ENCODE measurements around the gene ATP6V0A1. TPM values are rescaled to one million over a fixed set of nuclear protein-coding genes. Genes with fewer than 3 reads are reported as not detected.
"Not testable (repeated sequence)": the region's sequence is repeated elsewhere in the genome, so short reads cannot be mapped to it uniquely, and the experiment has no call there.

ATP6V0A1 gene
- total and polyA plus RNA-seq, 5 donors, result 33.4 to 57.7 (median 45.2) TPM

- intact Hi-C loops (cut with DNase I), result loop anchor here in 1 of 4 donors (10.0 kb wide), 1 partner anchor 86 kb away; no protein-coding TSS in a partner anchor
- no peak overlapping the region for H3K4me3 ChIP-seq (ENCODE audit: low read length)
- H3K4me1 ChIP-seq (ENCODE audit: control insufficient read depth, insufficient read depth, low read length), result no peaks in the 10 kb centered on the region
- ATAC-seq (no peak), DNase-seq (peak in 1 of 3 donors; percentile 66)
- no peak overlapping the region for H3K27ac ChIP-seq (ENCODE audit: low read length)
- 87% methylated on average over 9 of the region's 9 CpGs for WGBS
- H3K27me3 ChIP-seq (ENCODE audit: control insufficient read depth, insufficient read depth), result no peaks in the 10 kb centered on the region
- H3K9me3 ChIP-seq (ENCODE audit: control insufficient read depth, low read length), result no peaks in the 10 kb centered on the region
Measured at GRCh38 chr17:42438600-42439567, 19.8 kb upstream of the ATP6V0A1 start.

GRCh38 chr17:42441371-42442195 lies 17.1 kb upstream of the ATP6V0A1 start:
- DNase-seq (no peak), ATAC-seq (no peak)
- Histone ChIP-seq H3K4me1 (ENCODE audit: control insufficient read depth, insufficient read depth, low read length) (no peaks in the 10 kb centered on the region), H3K27me3 (ENCODE audit: control insufficient read depth, insufficient read depth) (no peaks in the 10 kb centered on the region), H3K4me3 (ENCODE audit: low read length) (no peak overlapping the region), H3K27ac (ENCODE audit: low read length) (no peak overlapping the region), H3K9me3 (ENCODE audit: control insufficient read depth, low read length) (no peaks in the 10 kb centered on the region)
- intact Hi-C loops (cut with DNase I), result no loop called here
- WGBS, result 37% methylated on average over 7 of the region's 7 CpGs

DNA sequence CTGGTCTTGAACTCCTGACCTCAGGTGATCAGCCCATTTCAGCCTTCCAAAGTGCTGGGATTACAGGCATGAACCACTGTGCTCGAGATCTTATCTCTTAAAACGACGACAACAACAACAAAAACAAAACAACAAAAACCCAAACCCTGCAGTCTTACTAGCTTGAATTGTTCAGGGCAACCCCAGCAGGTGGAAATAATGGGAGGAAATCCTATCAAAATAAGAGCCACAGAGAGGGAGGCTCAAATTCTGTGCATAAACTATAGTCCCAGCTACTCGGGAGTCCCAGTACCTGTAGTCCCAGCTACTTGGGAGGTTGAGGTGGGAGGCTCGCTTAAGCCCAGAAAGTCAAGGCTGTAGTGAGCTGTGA lies 16.5 kb upstream of the ATP6V0A1 start:
- intact Hi-C loops (cut with DNase I), result no loop called here
- DNase-seq (no peak), ATAC-seq (no peak)
- H3K9me3 ChIP-seq (ENCODE audit: control insufficient read depth, low read length), result no peaks in the 10 kb centered on the region
- 39% methylated on average over 5 of the region's 5 CpGs for WGBS
- H3K4me3 ChIP-seq (ENCODE audit: low read length), result no peak overlapping the region
- no peaks in the 10 kb centered on the region for H3K4me1 ChIP-seq (ENCODE audit: control insufficient read depth, insufficient read depth, low read length)
- no peaks in the 10 kb centered on the region for H3K27me3 ChIP-seq (ENCODE audit: control insufficient read depth, insufficient read depth)
- H3K27ac ChIP-seq (ENCODE audit: low read length), result peak overlapping the region; percentile 37

DNA sequence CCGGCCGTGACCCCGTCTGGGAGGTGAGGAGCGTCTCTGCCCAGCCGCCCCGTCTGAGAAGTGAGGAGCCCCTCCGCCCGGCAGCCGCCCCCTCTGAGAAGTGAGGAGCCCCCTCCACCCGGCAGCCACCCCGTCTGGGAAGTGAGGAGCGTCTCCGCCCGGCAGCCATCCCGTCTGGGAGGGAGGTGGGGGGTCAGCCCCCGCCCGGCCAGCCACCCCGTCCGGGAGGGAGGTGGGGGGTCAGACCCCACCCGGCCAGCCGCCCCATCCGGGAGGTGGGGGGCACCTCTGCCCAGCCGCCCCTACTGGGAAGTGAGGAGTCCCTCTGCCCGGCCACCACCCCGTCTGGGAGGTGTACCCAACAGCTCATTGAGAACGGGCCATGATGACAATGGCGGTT lies 9.5 kb upstream of the ATP6V0A1 start:
- ATAC-seq; DNase-seq; H3K9me3 ChIP-seq (ENCODE audit: control insufficient read depth, low read length); H3K4me1 ChIP-seq (ENCODE audit: control insufficient read depth, insufficient read depth, low read length); H3K27me3 ChIP-seq (ENCODE audit: control insufficient read depth, insufficient read depth); H3K4me3 ChIP-seq (ENCODE audit: low read length); intact Hi-C loops (cut with DNase I); H3K27ac ChIP-seq (ENCODE audit: low read length): not testable (repeated sequence)
- 96% methylated on average over 24 of the region's 27 CpGs for WGBS

GRCh38 chr17:42449838-42450237 lies 8.8 kb upstream of the ATP6V0A1 start:
- H3K4me3 ChIP-seq (ENCODE audit: low read length); H3K9me3 ChIP-seq (ENCODE audit: control insufficient read depth, low read length); DNase-seq; H3K4me1 ChIP-seq (ENCODE audit: control insufficient read depth, insufficient read depth, low read length); ATAC-seq; H3K27me3 ChIP-seq (ENCODE audit: control insufficient read depth, insufficient read depth); H3K27ac ChIP-seq (ENCODE audit: low read length); intact Hi-C loops (cut with DNase I): not testable (repeated sequence)
- WGBS, result no CpG with 5 or more reads among the region's 2 CpGs

GRCh38 chr17:42451270-42451669 lies 7.4 kb upstream of the ATP6V0A1 start:
- H3K4me3 ChIP-seq (ENCODE audit: low read length); DNase-seq; H3K4me1 ChIP-seq (ENCODE audit: control insufficient read depth, insufficient read depth, low read length); intact Hi-C loops (cut with DNase I); H3K27ac ChIP-seq (ENCODE audit: low read length); H3K9me3 ChIP-seq (ENCODE audit: control insufficient read depth, low read length); H3K27me3 ChIP-seq (ENCODE audit: control insufficient read depth, insufficient read depth); ATAC-seq: not testable (repeated sequence)
- 93% methylated on average over 5 of the region's 5 CpGs for WGBS

- H3K9me3 ChIP-seq (ENCODE audit: control insufficient read depth, low read length), result no peaks in the 10 kb centered on the region
- no peaks in the 10 kb centered on the region for H3K27me3 ChIP-seq (ENCODE audit: control insufficient read depth, insufficient read depth)
- H3K4me3 ChIP-seq (ENCODE audit: low read length), result no peak overlapping the region
- no peak for ATAC-seq
- intact Hi-C loops (cut with DNase I), result no loop called here
- WGBS, result 72% methylated on average over 2 of the region's 2 CpGs
- H3K4me1 ChIP-seq (ENCODE audit: control insufficient read depth, insufficient read depth, low read length), result no peaks in the 10 kb centered on the region
- no peak overlapping the region for H3K27ac ChIP-seq (ENCODE audit: low read length)
- no peak for DNase-seq
Measured at GRCh38 chr17:42453439-42453838, 5.2 kb upstream of the ATP6V0A1 start.

GRCh38 chr17:42454987-42455386 lies 3.7 kb upstream of the ATP6V0A1 start:
- not testable (repeated sequence) for DNase-seq; H3K4me1 ChIP-seq (ENCODE audit: control insufficient read depth, insufficient read depth, low read length); H3K27me3 ChIP-seq (ENCODE audit: control insufficient read depth, insufficient read depth); H3K4me3 ChIP-seq (ENCODE audit: low read length); H3K9me3 ChIP-seq (ENCODE audit: control insufficient read depth, low read length); ATAC-seq; H3K27ac ChIP-seq (ENCODE audit: low read length)
- intact Hi-C loops (cut with DNase I), result loop anchor here in 2 of 4 donors (5.0 kb wide), 1 partner anchor 33 kb away; the partner anchor contains the start of gene CAVIN1 (in 2 of the 2)
- WGBS, result 91% methylated on average over 6 of the region's 6 CpGs

- WGBS, result 48% methylated on average over 5 of the region's 5 CpGs
- Histone ChIP-seq H3K4me1 (ENCODE audit: control insufficient read depth, insufficient read depth, low read length) (peaks cover 4% of the 10 kb centered on the region), H3K4me3 (ENCODE audit: low read length) (no peak overlapping the region), H3K9me3 (ENCODE audit: control insufficient read depth, low read length) (no peaks in the 10 kb centered on the region), H3K27me3 (ENCODE audit: control insufficient read depth, insufficient read depth) (no peaks in the 10 kb centered on the region), H3K27ac (ENCODE audit: low read length) (peak overlapping the region; percentile 69)
- intact Hi-C loops (cut with DNase I), result loop anchor here in 2 of 4 donors (5.0 kb wide), 1 partner anchor 34 kb away; the partner anchor contains the start of gene CAVIN1 (in 2 of the 2)
- DNase-seq (no peak), ATAC-seq (peak; percentile 25 to 30)
Measured at GRCh38 chr17:42456223-42457106, 2.2 kb upstream of the ATP6V0A1 start.

- no peak for DNase-seq
- WGBS, result 41% methylated on average over 6 of the region's 6 CpGs
- peaks cover 4% of the 10 kb centered on the region for H3K4me1 ChIP-seq (ENCODE audit: control insufficient read depth, insufficient read depth, low read length)
- no peak overlapping the region for H3K27ac ChIP-seq (ENCODE audit: low read length)
- intact Hi-C loops (cut with DNase I), result loop anchor here in 2 of 4 donors (5.0 kb wide), 1 partner anchor 35 kb away; the partner anchor contains the start of gene CAVIN1 (in 2 of the 2)
- H3K4me3 ChIP-seq (ENCODE audit: low read length), result no peak overlapping the region
- no peaks in the 10 kb centered on the region for H3K9me3 ChIP-seq (ENCODE audit: control insufficient read depth, low read length)
- H3K27me3 ChIP-seq (ENCODE audit: control insufficient read depth, insufficient read depth), result no peaks in the 10 kb centered on the region
- no peak for ATAC-seq
Measured at GRCh38 chr17:42457107-42457792, 1.4 kb upstream of the ATP6V0A1 start.

Measured in right cardiac atrium (tissue), 5 donors.